DMS153 treated with DMSO at 0.1 percent for 48 hours (cell line): Measurements from ENCODE around the gene UBE2L3.
A peak's percentile ranks its signal among the peaks of the same experiment; 100 is the strongest.
"Not testable (repeated sequence)": the region's sequence is repeated elsewhere in the genome, so short reads cannot be mapped to it uniquely, and the experiment has no call there.

Experiments used
- DNase-seq: peaks from one replicate; lab custom pipeline; 2025; ENCODE audit not compliant: unreplicated experiment; lab: John Stamatoyannopoulos, UW

UBE2L3 gene

DNA sequence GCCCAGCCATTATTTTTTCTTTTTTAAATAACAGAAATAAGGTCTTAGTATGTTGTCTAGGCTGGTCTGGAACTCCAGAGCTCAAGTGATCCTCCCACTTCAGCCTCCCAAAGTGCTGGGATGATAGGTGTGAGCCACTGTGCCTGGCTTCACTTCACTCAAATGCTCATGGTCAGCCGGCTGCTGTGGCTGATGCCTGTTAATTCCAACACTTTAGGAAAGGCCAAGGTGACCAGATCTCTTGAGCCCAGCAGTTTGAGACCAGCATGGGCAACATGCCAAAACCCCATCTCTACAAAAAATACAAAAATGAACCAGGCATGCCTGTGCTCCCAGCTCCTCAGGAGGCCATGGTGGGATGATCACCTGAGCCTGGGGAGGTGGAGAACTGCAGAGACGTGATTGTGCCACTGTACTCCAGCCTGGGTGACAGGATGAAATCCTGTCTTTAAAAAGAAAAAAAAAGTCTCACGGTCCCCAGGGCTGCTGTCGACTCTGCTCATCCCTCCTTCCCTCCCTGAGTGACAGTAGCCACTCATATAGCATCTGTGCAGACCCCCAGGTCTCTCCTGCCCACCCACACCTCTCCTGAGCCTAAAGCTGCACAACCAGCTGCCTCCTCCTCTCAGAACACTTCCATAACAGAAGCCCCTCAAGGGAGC is 58.7 kb downstream of the UBE2L3 start:
- no peak for DNase-seq

DNA sequence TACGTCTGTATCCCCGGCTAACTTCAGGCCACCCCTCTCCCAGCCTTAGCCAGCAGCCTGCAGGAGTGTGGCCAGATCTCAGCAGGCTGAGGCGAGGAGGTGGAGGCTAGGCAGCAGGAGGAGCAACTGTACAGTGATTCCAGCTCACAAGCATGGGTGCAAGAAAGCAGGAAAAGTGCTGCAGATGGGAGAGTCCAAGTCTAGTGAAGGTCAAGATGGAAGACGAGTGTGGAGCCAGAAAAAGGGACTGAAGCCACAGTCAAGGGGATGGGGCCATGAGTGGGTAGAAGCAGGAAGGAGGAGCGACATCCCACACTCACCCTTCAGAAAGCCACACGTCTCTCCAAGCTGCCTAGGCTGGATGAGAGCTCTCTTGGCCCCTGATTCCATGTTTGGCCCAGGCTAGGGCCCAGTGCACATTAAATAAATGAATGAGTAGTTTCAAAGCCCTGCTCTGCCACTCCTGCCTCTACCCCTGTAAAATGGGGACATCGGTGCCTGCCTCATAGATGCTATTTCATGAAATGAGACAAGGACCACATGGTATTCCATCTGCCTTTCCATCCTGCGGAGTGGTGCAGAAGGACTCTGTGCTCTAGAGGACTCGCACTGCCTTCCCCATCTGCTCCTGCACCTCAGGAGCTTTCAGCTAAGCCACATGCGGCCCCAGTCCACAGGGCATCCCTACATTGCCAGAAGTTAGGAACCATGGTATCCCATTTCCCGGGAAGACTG is 59.4 kb downstream of the UBE2L3 start:
- no peak for DNase-seq

- DNase-seq = no peak
Measured at GRCh38 chr22:21628386-21629254, 61.1 kb downstream of the UBE2L3 start.

DNA sequence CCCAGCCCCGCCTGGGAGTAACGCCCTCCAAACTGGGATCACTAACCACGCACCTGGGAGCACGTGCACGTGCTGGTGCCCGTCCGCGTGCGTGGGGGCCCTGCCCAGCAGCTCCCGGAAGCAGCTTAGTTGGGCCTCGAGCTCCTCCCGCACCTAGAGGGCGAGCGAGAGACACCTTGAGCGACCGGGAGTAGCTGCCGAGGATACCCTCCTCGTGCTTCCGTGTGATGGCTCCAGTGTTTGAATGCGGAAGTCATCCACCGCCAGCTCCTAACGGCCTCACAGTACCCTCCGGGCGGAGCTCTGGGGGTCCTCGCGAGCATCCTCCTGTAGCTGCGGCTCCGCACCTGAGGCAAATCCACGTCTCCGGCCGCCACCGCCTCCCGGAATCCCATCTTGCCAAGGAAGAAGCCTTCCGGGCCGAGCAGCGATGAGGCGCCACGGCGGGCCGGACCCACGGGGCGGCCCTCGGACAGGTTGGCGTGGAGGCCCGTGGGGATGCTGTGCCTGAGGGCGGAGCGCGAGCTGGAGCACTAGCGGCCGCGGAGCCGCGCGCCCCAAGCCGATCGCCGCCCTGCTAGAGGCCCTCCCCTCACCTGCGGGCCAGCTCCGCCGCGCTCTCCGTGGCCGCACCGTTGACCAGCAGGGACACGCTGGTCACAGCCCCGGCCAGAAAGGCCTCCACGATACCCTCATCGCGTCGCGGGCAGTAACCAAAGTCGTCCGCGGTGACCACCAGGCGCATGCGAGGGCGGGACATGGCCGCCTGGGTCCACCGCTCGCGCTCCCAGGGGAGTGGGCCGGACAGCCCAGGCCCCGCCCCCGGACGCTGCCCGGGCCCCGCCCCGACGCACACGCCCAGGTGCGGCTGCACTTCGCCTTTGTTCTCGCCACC is 62.0 kb downstream of the UBE2L3 start, which contains the start of gene YDJC:
YDJC (minus strand) TSS at position 768 of the 895 bp plus-strand sequence; CDS start at position 760, 8 bp downstream.
- peak; percentile 89 for DNase-seq

DNA sequence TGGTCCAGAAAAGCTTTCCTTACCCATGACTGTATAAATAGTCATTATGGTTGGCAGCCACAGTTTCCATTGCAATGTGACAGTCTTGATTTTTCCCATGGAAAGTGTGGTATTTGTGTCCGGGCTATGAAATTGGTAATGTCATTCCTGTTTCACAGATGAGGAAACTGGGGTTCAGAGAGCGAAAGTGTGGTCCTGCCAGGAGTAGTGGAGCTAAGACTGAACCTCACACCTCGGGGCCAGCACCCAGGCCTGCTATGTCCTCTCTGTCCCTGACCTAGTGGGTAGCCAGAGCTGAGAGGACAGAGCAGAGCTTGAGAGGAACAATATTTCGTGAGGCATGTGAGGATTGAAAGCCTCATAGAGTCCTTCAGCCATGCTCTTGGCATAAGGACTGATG is 63.5 kb downstream of the UBE2L3 start:
- DNase-seq = no peak

DNA sequence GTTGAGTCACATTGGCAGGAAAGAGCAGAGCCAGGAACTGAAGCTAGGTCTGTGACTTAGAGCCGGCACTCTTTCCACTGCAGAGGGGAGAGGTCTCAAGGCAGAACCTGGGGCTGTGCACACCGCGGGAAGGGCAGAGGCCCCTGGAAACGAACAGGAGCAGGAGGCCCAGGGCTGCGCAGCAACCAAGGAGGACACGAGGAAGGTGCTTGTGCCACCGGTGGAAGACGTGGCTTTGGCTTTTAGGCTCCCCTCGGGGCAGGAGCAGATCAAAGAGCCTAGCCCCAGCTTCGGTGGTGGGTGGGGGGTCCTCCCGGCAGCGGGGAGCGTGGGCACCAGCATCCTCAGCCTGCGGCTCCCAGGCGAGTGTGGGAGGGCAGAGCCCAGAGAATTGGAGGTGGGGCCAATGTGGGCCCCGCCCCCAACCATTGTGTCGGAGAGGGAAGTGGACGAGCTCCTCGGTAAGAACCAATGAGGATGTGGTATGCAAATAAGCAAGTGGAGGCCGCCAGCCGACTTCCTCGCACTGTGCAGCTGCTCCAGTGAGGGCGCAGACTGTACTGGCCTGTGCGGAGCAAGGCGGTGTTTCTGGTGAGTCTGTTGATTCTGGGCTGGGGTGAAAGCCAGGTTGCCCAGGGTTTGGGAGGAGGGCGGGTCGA is 64.9 kb downstream of the UBE2L3 start, which contains the start of gene CCDC116:
CCDC116 (plus strand) TSS at position 524 of the 659 bp plus-strand sequence. CDS start 422 bp downstream, outside the sequence.
- peak; percentile 15 for DNase-seq

- no peak for DNase-seq
Measured at GRCh38 chr22:21632931-21633330, 65.4 kb downstream of the UBE2L3 start.

GRCh38 chr22:21633481-21633880 is 66.0 kb downstream of the UBE2L3 start:
- no peak for DNase-seq

DNA sequence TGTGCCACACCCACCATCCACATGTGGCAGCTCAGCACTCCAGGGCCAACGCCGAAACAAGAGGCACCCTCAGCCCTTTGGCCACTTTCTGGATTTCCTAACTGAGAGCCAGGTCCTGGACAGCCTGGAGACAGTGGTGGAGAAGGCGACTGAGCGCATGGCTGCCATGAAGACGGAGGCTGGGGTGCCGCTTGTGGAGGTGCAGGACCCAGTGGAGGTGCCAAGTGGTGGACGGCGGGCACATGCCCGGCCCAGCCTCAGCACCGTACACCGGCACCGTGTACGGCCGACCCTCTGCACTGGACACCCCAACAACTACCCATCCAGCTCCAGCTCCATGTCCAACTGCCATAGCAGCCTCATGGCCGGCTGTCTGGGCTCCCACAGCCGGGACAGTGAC is 66.6 kb downstream of the UBE2L3 start:
- no peak for DNase-seq

DNA sequence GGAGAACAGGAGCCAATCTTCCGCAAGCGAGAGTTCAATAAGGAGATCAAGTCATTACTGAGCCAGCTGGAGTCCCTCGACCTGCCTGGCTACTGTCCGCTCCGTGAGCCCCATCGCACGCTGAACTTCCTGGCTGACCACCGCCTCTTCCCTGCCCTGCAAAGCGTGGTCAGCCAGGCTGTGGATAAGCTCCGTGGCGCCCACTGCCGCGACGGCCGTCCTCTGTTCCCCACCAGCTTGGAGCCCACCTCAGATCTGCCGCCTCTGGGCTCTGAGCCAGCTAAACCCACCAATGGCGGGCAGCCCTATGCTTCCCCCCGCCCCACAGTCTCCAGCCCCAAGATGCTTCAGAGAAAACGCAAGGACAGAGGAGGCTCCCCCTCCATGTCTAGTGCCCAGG is 67.3 kb downstream of the UBE2L3 start:
- no peak for DNase-seq

- DNase-seq = no peak
Measured at GRCh38 chr22:21635771-21636510, 68.4 kb downstream of the UBE2L3 start.

DNA sequence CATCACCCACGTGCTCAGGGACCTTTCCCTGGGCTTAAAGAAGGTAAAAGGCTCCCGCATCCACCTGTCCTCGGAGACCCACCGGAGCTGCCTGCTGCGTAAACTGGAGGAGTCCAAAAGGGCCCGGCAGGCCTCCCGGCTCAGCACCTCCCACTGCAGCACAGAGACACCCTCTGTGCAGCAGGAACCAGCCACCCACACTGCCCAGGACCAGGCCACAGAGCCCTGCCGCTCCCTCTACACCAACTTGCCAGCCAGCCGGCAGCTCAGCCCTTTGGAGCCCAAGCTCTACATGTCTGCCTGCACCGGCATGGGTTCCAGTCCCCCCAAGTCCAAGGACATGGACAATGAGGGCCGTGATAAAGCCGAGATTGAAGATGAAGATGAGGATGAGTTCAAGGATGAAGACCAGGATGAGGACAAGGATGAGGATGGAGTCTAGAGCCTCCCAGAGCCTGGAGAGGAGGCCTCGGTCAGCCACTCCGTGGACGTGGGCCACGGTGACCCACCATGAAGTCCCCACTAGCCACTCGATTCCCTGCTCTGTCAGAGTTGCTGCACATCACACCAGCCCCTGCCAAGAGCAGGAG is 69.2 kb downstream of the UBE2L3 start:
- DNase-seq = no peak

DNA sequence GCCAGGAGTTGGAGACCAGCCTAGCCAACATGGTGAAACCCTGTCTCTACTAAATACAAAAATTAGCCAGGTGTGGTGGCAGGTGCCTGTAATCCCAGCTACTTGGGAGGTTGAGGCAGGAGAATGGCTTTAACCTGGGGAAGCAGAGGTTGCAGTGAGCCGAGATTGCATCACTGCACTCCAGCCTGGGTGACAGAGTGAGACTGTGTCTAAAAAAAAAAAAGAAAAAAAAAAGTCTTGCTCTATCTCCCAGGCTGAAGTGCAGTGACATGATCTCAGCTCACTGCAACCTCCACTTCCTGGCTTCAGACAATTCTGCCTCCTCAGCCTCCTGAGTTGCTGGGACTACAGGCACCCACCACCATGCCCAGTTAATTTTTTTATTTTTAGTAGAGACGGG is 69.9 kb downstream of the UBE2L3 start:
- not testable (repeated sequence) for DNase-seq

DNA sequence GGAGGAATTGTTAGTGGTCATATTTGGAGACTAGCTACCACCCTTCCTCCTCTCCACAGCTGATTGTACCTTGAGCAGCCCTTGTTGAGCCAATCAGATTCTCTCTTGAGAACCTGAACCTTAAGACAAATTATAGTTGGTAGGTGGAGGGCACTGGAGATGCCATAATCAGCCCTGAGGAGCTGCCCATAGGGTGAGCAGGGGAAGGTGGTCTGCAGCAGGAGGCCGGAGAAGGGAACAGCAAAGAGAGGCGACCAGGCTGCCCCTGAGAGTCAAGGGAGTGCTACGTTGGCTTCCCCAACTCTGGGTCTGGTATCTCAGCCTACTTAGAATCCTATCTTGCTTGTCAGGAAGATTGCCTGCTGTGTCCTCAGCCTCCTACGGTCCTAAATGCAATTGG is 71.8 kb downstream of the UBE2L3 start:
- DNase-seq = no peak

DNA sequence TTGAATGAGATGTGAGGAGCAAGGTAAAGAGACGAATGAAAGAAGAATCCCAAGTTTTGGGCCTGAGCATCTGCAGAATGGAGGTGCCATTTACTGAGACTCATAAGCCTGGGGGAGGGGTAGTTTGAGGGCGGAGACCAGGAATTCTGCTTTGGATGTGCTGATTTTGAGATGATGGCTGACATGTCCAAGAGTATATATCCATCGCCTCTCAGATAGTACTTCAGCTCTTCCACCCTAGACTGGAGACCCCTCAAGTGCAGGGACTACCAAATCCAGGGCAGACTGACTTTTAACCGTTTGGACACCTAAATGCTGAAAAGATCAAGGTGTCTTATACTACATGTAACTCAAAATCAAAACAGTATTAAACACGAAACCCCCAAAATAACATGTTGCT is 73.3 kb downstream of the UBE2L3 start:
- DNase-seq = no peak

GRCh38 chr22:21641417-21641788 is 73.9 kb downstream of the UBE2L3 start:
- peak; percentile 12 for DNase-seq

DNA sequence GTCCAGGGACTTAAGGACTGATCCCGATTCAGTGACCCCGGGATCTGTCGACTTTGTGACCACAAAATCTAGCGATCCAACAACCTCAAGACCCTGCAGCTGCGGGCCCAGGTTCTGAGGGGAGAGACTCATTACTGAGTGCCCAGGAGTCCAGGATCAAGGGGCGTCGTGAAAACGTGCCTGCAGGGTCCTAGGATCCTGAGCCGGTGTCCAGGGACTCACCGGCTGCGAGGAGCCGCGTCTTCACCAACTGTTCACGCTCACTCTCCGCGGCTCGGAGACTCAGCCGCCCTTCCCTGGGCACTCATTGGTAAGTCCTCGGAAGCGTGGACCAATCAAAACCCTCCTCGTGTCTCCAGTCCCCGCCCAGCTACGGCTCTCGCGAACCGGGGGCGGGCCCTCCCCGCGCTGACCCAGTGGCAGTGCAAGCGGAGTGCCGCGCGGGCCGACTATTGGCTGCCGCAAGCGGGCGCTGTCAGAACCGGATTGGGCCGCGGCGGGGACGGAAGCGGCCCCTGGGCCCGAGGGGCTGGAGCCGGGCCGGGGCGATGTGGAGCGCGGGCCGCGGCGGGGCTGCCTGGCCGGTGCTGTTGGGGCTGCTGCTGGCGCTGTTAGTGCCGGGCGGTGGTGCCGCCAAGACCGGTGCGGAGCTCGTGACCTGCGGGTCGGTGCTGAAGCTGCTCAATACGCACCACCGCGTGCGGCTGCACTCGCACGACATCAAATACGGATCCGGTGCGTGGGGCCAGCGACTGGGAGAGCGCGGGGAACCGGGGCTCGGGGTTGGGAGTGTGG is 74.5 kb downstream of the UBE2L3 start, which contains the start of gene SDF2L1:
SDF2L1 (plus strand) TSS at position 514 of the 795 bp plus-strand sequence; CDS start at position 549, 35 bp downstream.
- peak; percentile 97 for DNase-seq
